Fibroblast of pulmonary artery (primary cell): Measurements from ENCODE around the gene CHRM4.

Source experiments
- DNase-seq: peaks from one replicate; pipeline ENCODE4 v3.0.0-alpha.2; 2010; ENCODE audit warnings: low read depth
- H3K4me3 ChIP-seq: replicated peaks from 2 replicates; pipeline ENCODE4 v1.5.1; 2011; ENCODE audit warnings: low read depth, mild to moderate bottlenecking, control low read depth, low read length, moderate library complexity
- CTCF ChIP-seq: IDR thresholded peaks from 2 replicates; pipeline ENCODE4 v1.5.1; 2011; ENCODE audit warnings: mild to moderate bottlenecking, control low read depth, low read length, inconsistent platforms; ENCODE audit errors: missing control alignments

CHRM4 gene

DNA sequence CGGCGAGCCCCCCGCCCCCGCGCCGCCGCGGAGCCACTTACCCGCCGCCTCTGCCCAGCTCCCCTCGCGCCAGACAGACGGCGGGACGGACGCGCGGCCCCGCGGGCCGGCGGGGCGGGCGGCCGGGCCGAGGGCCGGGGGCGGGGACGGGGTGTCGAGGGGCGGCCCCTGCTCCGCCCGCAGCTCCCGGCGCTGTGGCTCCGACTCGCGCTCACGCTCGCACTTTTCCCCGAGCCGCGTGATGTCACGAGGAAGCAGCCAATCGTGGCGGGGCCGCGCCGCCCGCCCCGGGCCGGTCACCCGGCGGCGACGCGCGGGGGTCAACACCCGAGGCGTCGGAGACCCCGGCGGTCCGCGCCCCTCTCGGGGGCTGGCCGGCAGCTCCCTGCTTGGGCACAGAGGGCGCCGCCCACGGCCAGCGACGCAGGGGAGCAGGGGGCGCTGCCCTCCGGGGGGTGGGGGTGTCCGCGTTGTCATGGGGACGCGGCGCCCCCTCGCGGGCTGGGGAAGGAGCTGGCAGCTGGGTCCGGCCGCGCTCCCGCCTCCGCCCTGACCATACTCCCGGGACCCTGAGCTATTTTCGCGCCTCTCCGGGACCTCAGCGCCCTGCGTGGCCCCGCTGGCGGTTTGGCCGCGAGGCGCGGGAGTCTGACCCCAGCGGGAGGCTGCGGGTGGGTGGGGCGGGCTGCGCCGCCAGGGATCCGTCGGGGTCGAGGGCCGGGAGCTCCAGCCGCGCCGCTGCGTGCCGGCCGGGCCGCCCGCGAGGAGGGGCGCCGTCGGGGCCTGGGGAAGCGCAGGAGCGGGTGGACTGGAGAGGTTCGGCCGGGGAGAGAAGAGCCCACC is at the start of gene CHRM4:
CHRM4 (minus strand) TSS at position 199 of the 843 bp plus-strand sequence. CDS start 5,219 bp downstream, outside the sequence.
- peak; percentile 20 for TF ChIP-seq CTCF
- peak; percentile 34 for DNase-seq
- H3K4me3 ChIP-seq, result peak within 1 kb of the TSS; percentile 40

- no peak overlapping the region for H3K4me3 ChIP-seq
- no peak for TF ChIP-seq CTCF
- DNase-seq, result no peak
Observed at GRCh38 chr11:46438211-46438610, 46.6 kb upstream of the CHRM4 start.

DNA sequence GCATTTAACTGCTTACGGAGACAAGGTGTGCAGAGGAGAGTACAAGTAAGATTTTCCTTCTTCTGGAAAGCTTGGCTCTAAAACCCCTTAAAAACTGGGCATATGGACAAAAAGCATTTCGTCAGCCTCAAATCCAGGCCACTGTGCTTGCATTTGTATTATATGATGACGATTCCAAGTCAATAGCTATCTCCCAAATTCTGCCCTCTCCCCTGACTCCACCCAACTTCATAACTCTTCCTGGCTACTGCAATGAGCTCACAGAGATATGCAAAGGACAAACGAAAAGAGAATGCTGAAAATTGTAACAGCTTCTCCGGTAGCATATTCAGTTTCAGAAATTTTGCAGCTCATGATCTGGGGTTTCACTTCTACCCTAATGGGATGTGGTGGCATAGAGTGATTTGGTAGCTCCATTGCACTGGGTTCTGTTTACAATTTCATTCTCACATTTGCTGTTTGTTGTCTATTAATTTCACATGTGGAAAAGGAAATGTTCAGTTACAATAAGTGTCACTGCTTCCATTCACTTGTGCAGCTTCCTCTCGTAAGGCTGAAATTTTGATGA is 45.6 kb upstream of the CHRM4 start:
- no peak overlapping the region for H3K4me3 ChIP-seq
- TF ChIP-seq CTCF, result no peak
- no peak for DNase-seq

GRCh38 chr11:46436113-46436512 is 44.5 kb upstream of the CHRM4 start:
- no peak for TF ChIP-seq CTCF
- H3K4me3 ChIP-seq, result no peak overlapping the region
- no peak for DNase-seq

DNA sequence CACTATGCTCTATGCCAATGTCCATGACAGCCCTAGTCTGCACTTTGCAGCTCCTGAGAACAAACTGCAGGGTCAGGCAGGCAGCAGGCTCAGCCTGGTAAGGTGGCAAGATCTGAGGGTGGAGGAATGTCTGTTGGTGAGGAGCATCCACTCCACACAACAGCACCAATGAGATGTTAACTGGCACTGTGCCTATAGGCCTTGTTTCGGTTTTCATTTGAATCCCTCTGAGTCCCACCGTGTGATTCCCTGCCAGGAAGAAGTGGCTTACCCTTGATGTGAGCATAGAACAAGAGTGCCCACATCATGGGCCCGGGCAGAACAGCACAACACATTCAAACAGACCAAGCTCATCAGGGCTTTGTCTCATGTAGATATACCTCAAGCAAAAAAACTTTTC is 44.1 kb upstream of the CHRM4 start:
- no peak for TF ChIP-seq CTCF
- H3K4me3 ChIP-seq, result no peak overlapping the region
- no peak for DNase-seq

GRCh38 chr11:46431211-46431610 is 39.6 kb upstream of the CHRM4 start:
- DNase-seq, result no peak
- no peak for TF ChIP-seq CTCF
- H3K4me3 ChIP-seq, result no peak overlapping the region
